K562 (cell line): ENCODE results near the gene AGT. TPM values are rescaled to one million over a fixed set of nuclear protein-coding genes. Genes with fewer than 3 reads are reported as not detected.

Experiments
- BRD9 ChIP-seq: fragments of 450-650 bp; IDR thresholded peaks from 2 replicates; pipeline ENCODE4 v1.6.1; 2018; ENCODE audit warnings: low read depth; ENCODE audit not compliant: partially characterized antibody
- CBX2 ChIP-seq: fragments of 200-600 bp; sonication (generic); IDR thresholded peaks from one replicate; pipeline ENCODE4 v1.6.1; 2012; ENCODE audit warnings: mild to moderate bottlenecking, low read length, inconsistent platforms; ENCODE audit not compliant: insufficient read depth, poor library complexity, severe bottlenecking
- GTF2E2 ChIP-seq: fragments of 200-800 bp; sonication (Bioruptor generic); IDR thresholded peaks from 2 replicates; pipeline ENCODE4 v1.6.1; 2016; ENCODE audit warnings: missing genetic modification characterization, missing compliant biosample characterization
- HMG20B ChIP-seq: fragments of 250-450 bp; sonication (Bioruptor Pico); IDR thresholded peaks from 2 replicates; pipeline ENCODE4 v1.5.0; 2021; ENCODE audit warnings: mild to moderate bottlenecking
- MED1 ChIP-seq: sonication (generic); formaldehyde crosslinking; IDR thresholded peaks from 2 replicates; pipeline ENCODE4 v1.8.1; 2023; ENCODE audit warnings: missing genetic modification reagents, borderline replicate concordance
- NR3C1 ChIP-seq: sonication (generic); formaldehyde crosslinking; IDR thresholded peaks from 2 replicates; pipeline ENCODE4 v1.8.1; 2022; ENCODE audit warnings: missing genetic modification reagents
- RNF219 ChIP-seq: fragments of 250-450 bp; sonication (Bioruptor Pico); IDR thresholded peaks from 2 replicates; pipeline ENCODE4 v1.5.0; 2022; ENCODE audit warnings: mild to moderate bottlenecking
- SIN3A ChIP-seq, 2 experiments: fragments of 150-350 bp in 1 of 2; IDR thresholded peaks; 2 replicates each; pipeline ENCODE4 v1.6.1; 2011 to 2016; ENCODE audit warnings: borderline replicate concordance in 2 of 2, low read depth in 2 of 2, low read length in 2 of 2, mild to moderate bottlenecking in 2 of 2, moderate library complexity in 2 of 2; ENCODE audit not compliant: control insufficient read depth in 1 of 2
- THAP7 ChIP-seq: fragments of 250-450 bp; sonication (Bioruptor Pico); IDR thresholded peaks from 2 replicates; pipeline ENCODE4 v1.5.0; 2021
- THRA ChIP-seq: fragments of 450-650 bp; IDR thresholded peaks from 2 replicates; pipeline ENCODE4 v1.6.1; 2017; ENCODE audit warnings: mild to moderate bottlenecking, moderate library complexity
- TSHZ1 ChIP-seq: fragments of 250-450 bp; sonication (Bioruptor Pico); IDR thresholded peaks from 2 replicates; pipeline ENCODE4 v1.4.0; 2020; ENCODE audit warnings: mild to moderate bottlenecking, moderate library complexity
- polyA plus RNA-seq, 8 experiments: library from polyadenylated mRNA; depleted of rRNA in 4 of 8; stranded (reverse) in 5 of 8; unstranded in 3 of 8; fragments of >200 nt; fragmentation: Nextera tagmentation in 2 of 8; fragmentation: Illumina TruSeq in 1 of 8; extraction: Ambion mirVana in 2 of 8; extraction: Trizol in 1 of 8; gene quantifications; 2 replicates each; pipeline versions ENCODE4 v1.2.1 to v1.2.3, GENCODE V29; 2011 to 2014; ENCODE audit warnings: inconsistent platforms in 1 of 8, missing spikeins in 1 of 8
- total RNA-seq, 7 experiments: library from RNA; depleted of rRNA in 6 of 7; stranded (reverse); fragments of >200 nt in 6 of 7; fragmentation: Illumina TruSeq in 2 of 7; extraction: Trizol in 2 of 7; gene quantifications; 2 replicates each; pipeline versions ENCODE4 v1.2.1 to v1.2.3, GENCODE V29; 2011 to 2021; ENCODE audit warnings: low replicate concordance in 1 of 7

AGT gene
- total and polyA plus RNA-seq, 9 of the 15 experiments (the other 6 are each of a cell fraction or from before 2014, with no cell fraction given), result 0.40 TPM; not detected in 8

- no peak for TF ChIP-seq RNF219 (CRISPR knock-in tag)
- no peak for TF ChIP-seq TSHZ1
- TF ChIP-seq MED1 (CRISPR knock-in tag), result no peak
- no peak for TF ChIP-seq NR3C1
- TF ChIP-seq THAP7 (CRISPR knock-in tag), result no peak
- no peak for TF ChIP-seq CBX2
- TF ChIP-seq BRD9, result no peak
- no peak for TF ChIP-seq GTF2E2
- TF ChIP-seq THRA, result no peak
- TF ChIP-seq HMG20B (CRISPR knock-in tag), result no peak
- no peak for TF ChIP-seq SIN3A (IDR thresholded peaks at IDR 0.05; ENCODE audit: borderline replicate concordance in 2 of 2, control insufficient read depth in 1 of 2, low read depth in 2 of 2, low read length in 2 of 2)
These were observed 36.7 kb downstream of the AGT start (continued) for GRCh38 chr1:230677200-230677599.
